ENCODE data around the gene MICU1. TPM values are rescaled to one million over a fixed set of nuclear protein-coding genes. Genes with fewer than 3 reads are reported as not detected.

Gene MICU1
- total and polyA plus RNA-seq, 2 experiments from 2014 or later = 27.5 to 52.3 TPM

- no peak for TF ChIP-seq REST (IDR thresholded peaks at IDR 0.05; ENCODE audit: unreplicated experiment)
- no peak for TF ChIP-seq EZH2 (IDR thresholded peaks at IDR 0.05; ENCODE audit: low read depth, unreplicated experiment)
Measured at GRCh38 chr10:72407927-72408600, 217.8 kb downstream of the MICU1 start (continued).

- DNase-seq (ENCODE audit: low spot score) = no peak
- H3K4me3 Mint-ChIP-seq = no peak overlapping the region
- no peaks in the 10 kb centered on the region for H3K4me1 ChIP-seq (ENCODE audit: insufficient read depth)
- H3K79me2 ChIP-seq (replicated peaks; ENCODE audit: insufficient read depth) = no peaks in the 10 kb centered on the region
- H3F3A ChIP-seq (replicated peaks; ENCODE audit: low read depth) = no peaks in the 10 kb centered on the region; the same call in 1 of the 2 replicates
- H3K4me3 ChIP-seq = no peak overlapping the region
- H3K36me3 ChIP-seq (ENCODE audit: insufficient read depth) = no peaks in the 10 kb centered on the region
- no peak overlapping the region for H3K27ac ChIP-seq (ENCODE audit: low read depth)
- no peaks in the 10 kb centered on the region for H4K20me1 ChIP-seq (replicated peaks; ENCODE audit: insufficient read depth)
- no peak for ATAC-seq
- peaks cover under 1% of the 10 kb centered on the region for H3K27me3 Mint-ChIP-seq (ENCODE audit: insufficient read depth, low read depth, poor library complexity)
- no peak overlapping the region for H3K27ac Mint-ChIP-seq
- H3K4me2 ChIP-seq = no peak overlapping the region
- no peaks in the 10 kb centered on the region for H3K9me3 Mint-ChIP-seq
- no peaks in the 10 kb centered on the region for H3K9me2 ChIP-seq (ENCODE audit: insufficient read depth)
- no peak overlapping the region for H2AFZ ChIP-seq
- no peaks in the 10 kb centered on the region for H3K27me3 ChIP-seq (ENCODE audit: insufficient read depth)
- H3K36me3 Mint-ChIP-seq (ENCODE audit: low read depth) = peaks cover 5% of the 10 kb centered on the region; the same call in 1 of the 3 replicates
- no peaks in the 10 kb centered on the region for H3K4me1 Mint-ChIP-seq
- TF ChIP-seq CREB1 (CRISPR knock-in tag; IDR thresholded peaks at IDR 0.05; ENCODE audit: low read depth) (no peak), EZH2phosphoT487 (IDR thresholded peaks at IDR 0.05; ENCODE audit: unreplicated experiment) (no peak), EZH2 (IDR thresholded peaks at IDR 0.05; ENCODE audit: low read depth, unreplicated experiment) (no peak), NANOG (IDR thresholded peaks at IDR 0.05; ENCODE audit: borderline replicate concordance) (no peak), CTCF (conservative IDR thresholded peaks at IDR 0.05; ENCODE audit: low read depth in 2 of 2) (no peak), ETS1 (IDR thresholded peaks at IDR 0.05) (no peak), POLR2AphosphoS5 (IDR thresholded peaks at IDR 0.05; ENCODE audit: low read depth) (no peak), JUNB (IDR thresholded peaks at IDR 0.05; ENCODE audit: unreplicated experiment) (no peak), ZNF331 (CRISPR knock-in tag; IDR thresholded peaks at IDR 0.05; ENCODE audit: low read depth) (no peak), REST (IDR thresholded peaks at IDR 0.05; ENCODE audit: unreplicated experiment) (no peak)
Measured at GRCh38 chr10:72407471-72407870, 218.4 kb downstream of the MICU1 start.

Data from GM23338 (cell line).